ENCODE data around the gene TIMM17A.
"Not testable (repeated sequence)": the region's sequence is repeated elsewhere in the genome, so short reads cannot be mapped to it uniquely, and the experiment has no call there.

TIMM17A gene

DNA sequence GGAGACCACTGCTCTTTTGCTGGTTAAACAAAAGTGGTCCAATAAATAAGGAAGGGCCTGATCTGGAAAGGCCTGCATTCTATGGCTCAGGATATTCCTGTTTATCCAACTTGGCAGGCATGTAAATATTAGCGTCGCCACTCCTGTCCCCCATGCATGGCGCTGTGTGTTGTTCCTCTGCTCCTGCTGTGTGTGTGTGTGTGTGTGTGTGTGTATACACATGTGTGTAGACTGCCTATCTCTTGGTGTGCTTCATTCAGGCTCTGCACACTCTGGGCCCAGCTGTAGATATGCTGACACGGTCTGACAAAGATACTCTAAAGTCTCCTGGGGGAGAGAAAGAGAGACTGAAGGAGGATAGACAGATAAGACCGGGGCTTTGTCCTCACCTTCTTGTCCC, 15.7 kb upstream of the TIMM17A start:
- Histone ChIP-seq H3K4me1 (ENCODE audit: control insufficient read depth in 1 of 2, insufficient read depth in 2 of 2, low read length in 2 of 2) (peaks cover 0 to 3% of the 10 kb centered on the region in 2 donors), H3K27me3 (ENCODE audit: control insufficient read depth in 1 of 2, insufficient read depth in 2 of 2, low read length in 2 of 2) (peaks cover 5 to 15% of the 10 kb centered on the region in 2 donors), H3K4me3 (ENCODE audit: low read depth in 1 of 2, low read length in 2 of 2) (no peak overlapping the region), H3K27ac (ENCODE audit: low read depth, low read length) (no peak overlapping the region), H3K9me3 (ENCODE audit: control insufficient read depth in 1 of 2, low read length in 2 of 2) (no peaks in the 10 kb centered on the region), H3K36me3 (ENCODE audit: control insufficient read depth in 1 of 2, insufficient read depth in 2 of 2, low read length in 2 of 2) (no peaks in the 10 kb centered on the region), H3K9ac (ENCODE audit: low read depth in 1 of 2, low read length in 2 of 2) (no peak overlapping the region)

DNA sequence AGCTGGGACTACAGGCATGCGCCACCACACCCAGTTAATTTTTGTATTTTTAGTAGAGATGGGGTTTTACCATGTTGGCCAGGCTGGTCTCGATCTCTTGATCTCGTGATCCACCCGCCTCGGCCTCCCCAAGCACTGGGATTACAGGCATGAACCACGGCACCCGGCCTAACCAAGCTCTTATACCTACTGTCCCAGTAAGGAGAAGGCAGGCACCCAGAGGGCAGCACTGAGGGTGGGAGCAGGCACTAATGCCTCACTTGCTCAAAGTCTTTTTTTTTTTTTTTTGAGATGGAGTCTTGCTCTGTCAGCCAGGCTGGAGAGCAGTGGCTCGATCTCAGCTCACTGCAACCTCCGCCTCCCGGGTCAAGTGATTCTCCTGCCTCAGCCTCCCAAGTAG, 15.0 kb upstream of the TIMM17A start:
- H3K36me3 ChIP-seq (ENCODE audit: control insufficient read depth in 1 of 2, insufficient read depth in 2 of 2, low read length in 2 of 2); H3K27ac ChIP-seq (ENCODE audit: low read depth, low read length); H3K9ac ChIP-seq (ENCODE audit: low read depth in 1 of 2, low read length in 2 of 2); H3K9me3 ChIP-seq (ENCODE audit: control insufficient read depth in 1 of 2, low read length in 2 of 2); H3K4me1 ChIP-seq (ENCODE audit: control insufficient read depth in 1 of 2, insufficient read depth in 2 of 2, low read length in 2 of 2); H3K4me3 ChIP-seq (ENCODE audit: low read depth in 1 of 2, low read length in 2 of 2): not testable (repeated sequence)
- peaks cover 11 to 18% of the 10 kb centered on the region in 2 donors for H3K27me3 ChIP-seq (ENCODE audit: control insufficient read depth in 1 of 2, insufficient read depth in 2 of 2, low read length in 2 of 2)

DNA sequence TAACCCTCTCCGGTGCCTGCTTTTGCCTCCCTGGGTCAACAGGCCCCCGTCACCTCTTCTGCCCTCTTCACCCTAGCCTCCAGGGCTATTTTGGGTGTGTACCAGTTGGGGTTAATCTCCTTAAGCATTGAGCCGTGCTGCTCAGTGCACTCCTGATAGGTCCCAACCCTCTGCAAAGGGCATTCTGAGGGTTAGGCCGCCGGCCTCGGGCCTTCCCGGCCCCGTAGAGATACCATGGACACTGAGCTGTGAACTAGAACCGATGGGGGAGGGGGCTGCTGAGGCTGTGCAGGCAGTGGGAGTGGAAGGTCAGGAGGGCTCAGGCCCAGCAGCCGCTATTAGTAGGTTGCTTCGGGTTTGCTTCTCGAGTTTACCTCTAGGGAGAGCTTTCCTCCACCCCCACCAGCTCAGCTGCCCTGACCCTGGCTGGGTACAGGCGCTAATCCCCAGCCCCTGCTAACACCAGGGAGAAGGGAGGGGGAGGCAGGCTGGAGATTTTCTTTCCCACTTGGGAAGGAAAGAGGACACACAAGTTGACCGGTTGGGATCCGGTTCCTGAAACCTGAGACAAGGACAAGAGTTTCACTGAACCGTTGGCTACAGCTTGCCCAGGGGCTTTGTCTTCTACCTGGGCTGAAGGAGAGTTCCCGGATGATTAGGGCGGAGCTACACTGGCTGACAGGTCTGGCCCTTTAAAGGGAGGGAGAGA, 13.7 kb upstream of the TIMM17A start:
- Histone ChIP-seq H3K9me3 (ENCODE audit: control insufficient read depth in 1 of 2, low read length in 2 of 2) (no peaks in the 10 kb centered on the region), H3K36me3 (ENCODE audit: control insufficient read depth in 1 of 2, insufficient read depth in 2 of 2, low read length in 2 of 2) (no peaks in the 10 kb centered on the region), H3K9ac (ENCODE audit: low read depth in 1 of 2, low read length in 2 of 2) (no peak overlapping the region), H3K27ac (ENCODE audit: low read depth, low read length) (no peak overlapping the region), H3K4me3 (ENCODE audit: low read depth in 1 of 2, low read length in 2 of 2) (no peak overlapping the region), H3K4me1 (ENCODE audit: control insufficient read depth in 1 of 2, insufficient read depth in 2 of 2, low read length in 2 of 2) (peaks cover under 1 to 3% of the 10 kb centered on the region in 2 donors), H3K27me3 (ENCODE audit: control insufficient read depth in 1 of 2, insufficient read depth in 2 of 2, low read length in 2 of 2) (peaks cover 24 to 31% of the 10 kb centered on the region in 2 donors)

DNA sequence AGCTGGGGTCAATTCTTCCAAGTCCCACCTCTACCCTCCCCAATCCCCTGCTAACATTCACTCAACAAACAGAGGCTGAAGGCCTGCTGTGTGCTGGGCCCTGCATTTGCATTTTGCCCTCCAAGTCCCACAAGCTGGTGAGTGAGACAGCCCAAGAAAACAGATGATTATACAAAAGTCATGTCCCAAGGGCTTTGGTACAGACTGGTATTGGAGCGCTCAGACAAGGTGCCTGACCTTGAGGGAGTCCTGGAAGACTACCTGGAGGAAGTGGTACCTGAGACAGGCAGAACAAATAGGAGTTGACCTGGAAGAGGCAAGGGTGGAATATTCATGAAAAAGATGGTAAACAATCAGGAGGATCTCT, 13.2 kb upstream of the TIMM17A start:
- no peak overlapping the region for H3K27ac ChIP-seq (ENCODE audit: low read depth, low read length)
- H3K4me1 ChIP-seq (ENCODE audit: control insufficient read depth in 1 of 2, insufficient read depth in 2 of 2, low read length in 2 of 2), result peaks cover 3% of the 10 kb centered on the region in 2 donors
- H3K9ac ChIP-seq (ENCODE audit: low read depth in 1 of 2, low read length in 2 of 2), result no peak overlapping the region
- peaks cover 29 to 36% of the 10 kb centered on the region in 2 donors for H3K27me3 ChIP-seq (ENCODE audit: control insufficient read depth in 1 of 2, insufficient read depth in 2 of 2, low read length in 2 of 2)
- no peaks in the 10 kb centered on the region for H3K9me3 ChIP-seq (ENCODE audit: control insufficient read depth in 1 of 2, low read length in 2 of 2)
- H3K4me3 ChIP-seq (ENCODE audit: low read depth in 1 of 2, low read length in 2 of 2), result no peak overlapping the region
- no peaks in the 10 kb centered on the region for H3K36me3 ChIP-seq (ENCODE audit: control insufficient read depth in 1 of 2, insufficient read depth in 2 of 2, low read length in 2 of 2)

DNA sequence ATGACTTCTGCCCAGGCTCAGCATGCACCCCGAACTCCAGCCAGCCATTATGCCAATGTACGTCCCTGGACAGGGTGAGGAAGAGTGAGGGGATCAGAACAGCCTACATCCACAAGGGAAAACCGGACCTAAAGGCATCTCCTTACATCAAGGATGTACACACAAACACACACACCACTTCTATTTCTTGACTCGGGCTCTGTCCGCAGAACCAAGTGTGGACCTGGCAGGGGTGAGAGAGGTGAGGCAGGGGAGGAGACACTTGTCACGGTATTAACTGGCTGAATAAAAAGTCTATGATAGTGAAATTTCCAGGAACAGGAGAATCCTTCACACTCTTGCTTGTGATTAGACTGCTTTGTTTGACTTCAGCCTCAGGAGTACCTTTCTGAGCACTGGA, 11.3 kb upstream of the TIMM17A start:
- Histone ChIP-seq H3K4me1 (ENCODE audit: control insufficient read depth in 1 of 2, insufficient read depth in 2 of 2, low read length in 2 of 2) (peaks cover 3% of the 10 kb centered on the region in 2 donors), H3K9ac (ENCODE audit: low read depth in 1 of 2, low read length in 2 of 2) (peak overlapping the region; percentile 3 to 44), H3K27me3 (ENCODE audit: control insufficient read depth in 1 of 2, insufficient read depth in 2 of 2, low read length in 2 of 2) (peaks cover 35 to 46% of the 10 kb centered on the region in 2 donors), H3K4me3 (ENCODE audit: low read depth in 1 of 2, low read length in 2 of 2) (peak overlapping the region; percentile 10 to 55), H3K27ac (ENCODE audit: low read depth, low read length) (no peak overlapping the region), H3K36me3 (ENCODE audit: control insufficient read depth in 1 of 2, insufficient read depth in 2 of 2, low read length in 2 of 2) (no peaks in the 10 kb centered on the region), H3K9me3 (ENCODE audit: control insufficient read depth in 1 of 2, low read length in 2 of 2) (no peaks in the 10 kb centered on the region)

DNA sequence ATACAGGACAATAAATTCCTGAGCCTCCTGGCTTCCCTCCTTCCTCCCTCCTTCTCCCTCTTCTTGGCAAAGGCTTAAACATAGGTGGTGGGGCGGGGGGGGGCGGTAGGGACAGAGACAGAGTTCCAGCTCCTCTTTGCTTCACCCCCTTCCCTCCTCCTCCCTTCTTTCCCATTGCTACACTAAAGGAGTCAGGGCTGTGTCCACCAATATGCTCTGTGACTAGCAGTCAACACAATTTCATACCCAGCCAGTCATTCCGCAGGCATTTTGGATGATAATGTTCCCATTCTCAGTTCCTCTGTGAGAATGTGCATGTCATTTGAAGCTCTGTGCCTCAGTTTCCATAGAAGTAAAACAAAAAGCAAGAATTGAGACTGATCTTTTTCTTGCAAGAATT, 10.7 kb upstream of the TIMM17A start:
- H3K4me3 ChIP-seq (ENCODE audit: low read depth in 1 of 2, low read length in 2 of 2), result peak overlapping the region; percentile 55 to 57
- H3K9ac ChIP-seq (ENCODE audit: low read depth in 1 of 2, low read length in 2 of 2), result peak overlapping the region in 1 of 2 donors; percentile 68
- H3K9me3 ChIP-seq (ENCODE audit: control insufficient read depth in 1 of 2, low read length in 2 of 2), result no peaks in the 10 kb centered on the region
- H3K36me3 ChIP-seq (ENCODE audit: control insufficient read depth in 1 of 2, insufficient read depth in 2 of 2, low read length in 2 of 2), result no peaks in the 10 kb centered on the region
- peaks cover 35 to 46% of the 10 kb centered on the region in 2 donors for H3K27me3 ChIP-seq (ENCODE audit: control insufficient read depth in 1 of 2, insufficient read depth in 2 of 2, low read length in 2 of 2)
- H3K27ac ChIP-seq (ENCODE audit: low read depth, low read length), result no peak overlapping the region
- peaks cover under 1 to 3% of the 10 kb centered on the region in 2 donors for H3K4me1 ChIP-seq (ENCODE audit: control insufficient read depth in 1 of 2, insufficient read depth in 2 of 2, low read length in 2 of 2)

DNA sequence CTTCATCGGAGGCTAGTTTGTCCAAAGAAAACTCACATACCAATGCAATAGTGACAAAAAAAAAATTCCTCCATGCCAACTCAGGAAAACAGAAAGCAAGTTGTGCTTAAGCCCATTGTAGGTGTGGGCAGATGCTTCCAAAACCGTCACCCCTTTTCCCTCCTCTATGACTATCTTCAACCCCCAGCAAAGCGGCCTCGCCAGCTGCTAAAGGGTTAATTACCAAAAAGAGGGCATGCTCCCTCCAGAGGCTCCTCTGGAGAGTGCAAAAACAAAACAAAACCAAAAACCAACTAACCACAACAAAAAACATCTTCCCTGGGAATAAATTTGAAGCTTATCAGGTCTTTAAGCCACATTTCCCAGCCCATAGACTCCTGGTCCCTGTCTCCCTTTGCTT, 10.1 kb upstream of the TIMM17A start:
- H3K9me3 ChIP-seq (ENCODE audit: control insufficient read depth in 1 of 2, low read length in 2 of 2), result no peaks in the 10 kb centered on the region
- peak overlapping the region; percentile 35 to 68 for H3K9ac ChIP-seq (ENCODE audit: low read depth in 1 of 2, low read length in 2 of 2)
- peaks cover 0 to 3% of the 10 kb centered on the region in 2 donors for H3K4me1 ChIP-seq (ENCODE audit: control insufficient read depth in 1 of 2, insufficient read depth in 2 of 2, low read length in 2 of 2)
- H3K27me3 ChIP-seq (ENCODE audit: control insufficient read depth in 1 of 2, insufficient read depth in 2 of 2, low read length in 2 of 2), result peaks cover 35 to 46% of the 10 kb centered on the region in 2 donors
- H3K27ac ChIP-seq (ENCODE audit: low read depth, low read length), result peak overlapping the region; percentile 1
- peak overlapping the region; percentile 55 to 57 for H3K4me3 ChIP-seq (ENCODE audit: low read depth in 1 of 2, low read length in 2 of 2)
- no peaks in the 10 kb centered on the region for H3K36me3 ChIP-seq (ENCODE audit: control insufficient read depth in 1 of 2, insufficient read depth in 2 of 2, low read length in 2 of 2)

DNA sequence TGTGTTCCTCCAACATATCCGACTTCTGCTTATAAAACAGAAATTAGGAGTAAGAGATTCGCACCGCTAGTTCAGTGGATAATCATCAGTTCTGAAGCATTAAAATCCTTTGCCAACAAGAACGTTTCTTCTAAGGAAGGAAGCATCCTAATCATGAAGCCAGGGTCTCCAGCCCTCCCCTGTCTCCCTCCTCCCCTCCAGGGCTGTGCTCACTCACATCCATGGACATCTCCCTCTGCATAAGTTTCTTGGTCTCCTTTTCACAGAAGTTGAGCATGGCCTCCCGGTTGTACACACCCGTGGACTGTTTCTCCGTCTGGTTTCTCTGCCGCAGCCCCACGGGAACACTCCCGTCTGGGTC, 9.5 kb upstream of the TIMM17A start:
- H3K9ac ChIP-seq (ENCODE audit: low read depth in 1 of 2, low read length in 2 of 2), result peak overlapping the region; percentile 43 to 68
- H3K4me1 ChIP-seq (ENCODE audit: control insufficient read depth in 1 of 2, insufficient read depth in 2 of 2, low read length in 2 of 2), result peaks cover 0 to 3% of the 10 kb centered on the region in 2 donors
- peak overlapping the region; percentile 55 to 57 for H3K4me3 ChIP-seq (ENCODE audit: low read depth in 1 of 2, low read length in 2 of 2)
- H3K27me3 ChIP-seq (ENCODE audit: control insufficient read depth in 1 of 2, insufficient read depth in 2 of 2, low read length in 2 of 2), result peaks cover 35 to 46% of the 10 kb centered on the region in 2 donors
- H3K27ac ChIP-seq (ENCODE audit: low read depth, low read length), result peak overlapping the region; percentile 47
- H3K9me3 ChIP-seq (ENCODE audit: control insufficient read depth in 1 of 2, low read length in 2 of 2), result no peaks in the 10 kb centered on the region
- H3K36me3 ChIP-seq (ENCODE audit: control insufficient read depth in 1 of 2, insufficient read depth in 2 of 2, low read length in 2 of 2), result no peaks in the 10 kb centered on the region

DNA sequence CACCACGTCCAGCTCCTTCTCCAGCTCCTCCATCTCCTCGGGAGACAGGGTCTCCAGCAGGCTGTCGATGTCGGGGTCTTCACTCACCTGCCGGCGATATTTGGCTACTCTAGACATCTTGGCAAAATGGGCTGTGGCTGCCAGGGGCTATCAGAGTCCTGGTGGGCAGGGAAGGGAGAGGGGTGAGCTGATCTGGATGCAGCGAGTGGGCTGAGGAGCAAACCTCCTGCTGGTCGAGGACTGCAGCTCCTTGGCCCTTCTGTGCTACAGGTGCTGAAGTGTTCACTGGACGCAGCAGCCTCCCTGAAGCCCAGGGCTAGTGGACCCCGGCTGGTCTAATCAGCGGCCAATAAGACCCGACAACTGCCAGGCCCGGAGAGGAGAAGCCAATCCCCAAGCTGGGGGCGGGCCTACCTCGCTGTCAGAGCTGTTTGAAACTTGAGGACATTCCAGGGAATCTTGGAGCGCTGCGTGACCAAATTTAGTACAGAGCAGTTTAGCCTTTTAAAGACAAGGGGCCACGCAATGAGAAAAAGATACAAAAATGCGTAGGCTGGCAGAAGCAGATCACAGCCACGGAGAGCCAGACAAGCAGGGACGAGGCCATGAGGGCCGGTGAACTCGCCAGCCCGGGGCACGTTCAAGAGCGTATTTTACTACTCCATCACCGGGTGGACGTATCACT, 8.9 kb upstream of the TIMM17A start, which contains the start of gene LMOD1:
Gene LMOD1, minus strand, starts transcription at position 325 of the 685 bp plus-strand sequence. Its CDS starts 208 bp downstream, at position 117.
- no peaks in the 10 kb centered on the region for H3K9me3 ChIP-seq (ENCODE audit: control insufficient read depth in 1 of 2, low read length in 2 of 2)
- no peaks in the 10 kb centered on the region for H3K36me3 ChIP-seq (ENCODE audit: control insufficient read depth in 1 of 2, insufficient read depth in 2 of 2, low read length in 2 of 2)
- peak within 1 kb of the TSS; percentile 71 for H3K27ac ChIP-seq (ENCODE audit: low read depth, low read length)
- H3K4me1 ChIP-seq (ENCODE audit: control insufficient read depth in 1 of 2, insufficient read depth in 2 of 2, low read length in 2 of 2), result peaks cover 0 to 3% of the 10 kb centered on the region in 2 donors
- peaks cover 35 to 46% of the 10 kb centered on the region in 2 donors for H3K27me3 ChIP-seq (ENCODE audit: control insufficient read depth in 1 of 2, insufficient read depth in 2 of 2, low read length in 2 of 2)
- H3K9ac ChIP-seq (ENCODE audit: low read depth in 1 of 2, low read length in 2 of 2), result peak within 1 kb of the TSS; percentile 43 to 69
- H3K4me3 ChIP-seq (ENCODE audit: low read depth in 1 of 2, low read length in 2 of 2), result peak within 1 kb of the TSS; percentile 55 to 57

DNA sequence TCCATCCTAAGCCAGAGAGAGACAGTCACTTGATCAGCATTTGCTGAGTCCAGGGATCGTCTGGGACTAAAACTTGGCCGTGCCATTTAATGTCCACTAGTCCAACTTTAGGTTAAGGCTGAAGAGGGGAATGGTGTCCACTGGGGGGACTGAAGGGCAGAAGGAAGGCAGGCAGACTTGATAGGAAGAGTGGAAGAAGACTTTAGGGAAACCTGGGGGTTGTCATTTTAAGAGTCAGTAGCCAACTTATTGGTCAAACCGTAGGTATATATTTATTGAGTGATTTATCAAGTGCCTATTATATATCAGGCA, 7.7 kb upstream of the TIMM17A start:
- peak overlapping the region in 1 of 2 donors; percentile 2 for H3K4me3 ChIP-seq (ENCODE audit: low read depth in 1 of 2, low read length in 2 of 2)
- no peak overlapping the region for H3K9ac ChIP-seq (ENCODE audit: low read depth in 1 of 2, low read length in 2 of 2)

More for the DNA sequence above, 7.7 kb upstream of the TIMM17A start:
- peaks cover 0 to 3% of the 10 kb centered on the region in 2 donors for H3K4me1 ChIP-seq (ENCODE audit: control insufficient read depth in 1 of 2, insufficient read depth in 2 of 2, low read length in 2 of 2)
- H3K27ac ChIP-seq (ENCODE audit: low read depth, low read length), result no peak overlapping the region
- H3K36me3 ChIP-seq (ENCODE audit: control insufficient read depth in 1 of 2, insufficient read depth in 2 of 2, low read length in 2 of 2), result no peaks in the 10 kb centered on the region
- peaks cover 35 to 46% of the 10 kb centered on the region in 2 donors for H3K27me3 ChIP-seq (ENCODE audit: control insufficient read depth in 1 of 2, insufficient read depth in 2 of 2, low read length in 2 of 2)
- no peaks in the 10 kb centered on the region for H3K9me3 ChIP-seq (ENCODE audit: control insufficient read depth in 1 of 2, low read length in 2 of 2)
